ENCODE results near the gene TCP11.

The TCP11 gene

GRCh38 chr6:35078896-35079295 is 62.2 kb downstream of the TCP11 start:
- DNase-seq, result no peak

DNA sequence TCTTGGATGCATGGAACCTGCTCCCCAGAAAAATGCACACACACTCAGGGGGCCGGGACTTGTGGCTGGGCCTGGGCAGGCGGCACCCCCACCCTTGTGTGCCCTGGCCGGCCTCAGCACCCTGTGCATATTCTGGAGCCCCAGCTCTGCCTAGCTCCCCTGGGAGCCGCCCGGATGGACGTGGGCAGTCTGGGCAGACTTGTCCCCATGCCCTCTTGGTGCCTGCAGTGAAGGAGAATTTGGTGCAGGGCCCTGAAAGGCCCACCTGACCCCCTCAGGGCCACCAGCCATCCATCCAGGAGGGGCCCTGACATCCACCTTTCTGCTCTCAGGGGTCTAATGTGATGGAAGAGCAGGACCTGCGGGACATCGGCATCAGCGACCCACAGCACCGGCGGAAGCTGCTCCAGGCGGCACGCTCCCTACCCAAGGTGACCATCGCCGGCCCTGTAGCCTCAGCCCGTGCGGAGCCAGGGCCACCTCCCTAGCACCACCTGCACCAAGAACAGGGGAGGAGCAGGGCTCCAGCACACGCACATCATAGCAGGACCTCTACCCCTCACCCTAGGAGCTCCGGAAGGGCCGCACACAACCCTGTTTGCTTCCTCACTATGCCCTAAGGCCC is 62.8 kb downstream of the TCP11 start:
- no peak for DNase-seq

- no peak for DNase-seq
Measured at GRCh38 chr6:35077713-35078105, 63.4 kb downstream of the TCP11 start.

DNA sequence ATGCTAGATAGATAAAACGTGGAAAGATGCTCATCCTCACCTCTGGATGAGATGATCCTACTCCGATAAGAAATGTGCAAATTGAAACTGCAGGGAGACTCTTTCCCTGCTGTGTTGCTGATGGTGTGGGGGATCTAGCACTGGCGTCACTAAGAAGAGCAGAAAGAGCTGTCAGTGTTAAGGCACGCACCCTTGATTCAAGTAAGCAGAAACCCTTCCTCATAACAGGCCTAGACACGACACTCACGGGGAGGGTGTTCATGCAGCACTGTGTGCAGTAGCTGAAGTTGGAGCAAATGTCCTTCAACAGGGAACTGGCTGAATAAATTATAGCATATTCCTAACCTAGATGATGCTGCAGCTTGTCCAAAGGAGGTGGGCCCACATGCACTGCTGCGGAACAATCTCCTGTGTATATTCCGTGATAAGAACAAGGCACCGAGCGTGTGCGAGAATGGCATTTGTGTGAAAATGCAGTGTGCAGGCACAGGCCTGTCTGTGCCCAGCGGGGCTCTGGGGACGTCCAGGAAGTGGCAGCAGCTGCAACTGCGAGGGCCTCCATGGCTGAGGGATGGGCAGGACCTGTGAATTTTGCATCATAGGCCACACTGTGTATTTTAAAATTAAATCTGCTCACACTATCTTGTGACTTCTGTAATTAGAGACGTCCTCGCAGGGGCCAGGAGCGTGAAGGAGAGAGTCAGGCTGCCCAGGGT is 64.0 kb downstream of the TCP11 start:
- no peak for DNase-seq

DNA sequence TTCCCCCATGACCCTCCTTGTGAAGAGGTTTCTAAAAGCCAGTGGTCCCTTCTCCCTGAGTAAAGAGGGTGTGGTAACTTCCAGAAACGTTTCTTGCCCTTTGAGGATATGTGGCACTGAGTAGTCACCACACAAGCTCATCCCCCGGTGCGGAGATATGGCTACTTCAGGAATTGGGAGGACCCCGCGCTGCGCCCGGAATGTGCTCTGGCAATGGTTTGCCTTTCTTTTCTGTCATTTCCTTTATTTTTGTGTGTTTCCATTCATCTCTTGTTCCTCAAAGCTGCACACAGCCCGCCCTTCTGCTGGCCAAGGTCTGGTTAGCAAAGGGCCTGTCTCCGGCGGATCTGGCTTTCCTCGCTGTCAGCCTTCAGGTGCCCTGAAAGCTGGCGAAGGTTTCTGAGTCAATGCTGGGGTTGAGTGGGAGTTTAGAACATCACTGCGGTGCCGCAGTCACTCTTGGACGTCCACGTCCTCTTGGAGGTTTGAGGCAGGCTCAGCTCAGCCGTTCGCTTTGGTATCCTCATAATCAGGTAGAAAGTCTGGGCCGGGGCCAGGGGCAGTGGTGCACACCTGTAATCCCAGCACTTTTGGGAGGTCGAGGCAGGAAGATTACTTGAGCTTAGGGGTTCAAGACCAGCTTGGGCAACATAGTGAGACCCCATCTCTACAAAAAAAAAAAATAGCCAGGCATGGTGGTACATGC is 67.2 kb downstream of the TCP11 start:
- DNase-seq, result no peak

GRCh38 chr6:35073211-35073610 is 67.9 kb downstream of the TCP11 start:
- DNase-seq, result no peak

DNA sequence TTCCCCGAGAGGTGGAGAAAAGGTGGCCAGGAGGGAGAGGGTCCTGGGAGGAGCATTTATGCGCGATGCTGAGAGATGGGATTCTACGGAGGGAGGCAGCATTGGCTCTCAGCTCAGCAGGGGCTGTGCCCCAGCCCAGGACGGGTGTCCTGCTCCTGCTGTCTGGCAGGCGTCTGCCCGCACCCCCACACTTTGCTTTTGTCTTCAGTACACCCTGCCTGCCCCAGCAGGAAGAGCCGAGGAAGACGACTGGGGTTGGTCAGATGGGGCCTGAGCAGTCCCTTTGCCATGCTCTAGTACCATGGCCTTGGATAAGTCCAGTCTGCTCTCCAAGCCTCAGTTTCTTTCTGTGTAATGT is 68.5 kb downstream of the TCP11 start:
- no peak for DNase-seq

DNA sequence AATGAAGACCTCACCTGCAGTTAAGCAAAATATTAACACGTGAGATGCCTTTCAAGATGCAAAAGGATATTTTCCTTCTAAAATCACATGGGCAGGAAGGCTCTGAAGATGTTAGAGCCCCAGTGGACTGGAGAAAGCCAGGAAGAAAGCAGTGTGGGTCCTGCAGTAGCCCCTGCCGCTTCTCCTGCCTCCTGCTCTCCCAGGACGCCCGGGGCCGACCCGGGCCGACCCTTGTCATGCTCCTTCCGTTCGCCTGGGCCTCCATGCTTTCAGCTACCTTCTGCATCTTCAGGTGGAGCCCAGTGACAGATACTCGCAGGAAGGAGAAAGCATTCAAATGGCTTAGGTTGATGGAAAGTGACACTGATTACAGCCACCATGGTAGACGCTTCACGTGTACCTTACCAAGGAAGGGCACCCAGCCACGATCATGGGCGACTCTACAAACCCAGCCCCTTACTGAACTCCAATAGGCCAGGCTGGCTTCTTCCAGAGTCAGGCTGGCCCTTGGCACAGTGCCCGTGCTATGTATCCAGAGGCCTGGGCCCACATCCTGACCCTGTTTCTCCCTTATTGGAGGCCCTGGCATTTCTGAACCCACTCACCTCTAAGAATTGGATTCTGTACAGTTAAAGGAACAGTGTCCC is 69.0 kb downstream of the TCP11 start:
- no peak for DNase-seq

- no peak for DNase-seq
Measured at GRCh38 chr6:35071347-35071994, 69.7 kb downstream of the TCP11 start.

DNA sequence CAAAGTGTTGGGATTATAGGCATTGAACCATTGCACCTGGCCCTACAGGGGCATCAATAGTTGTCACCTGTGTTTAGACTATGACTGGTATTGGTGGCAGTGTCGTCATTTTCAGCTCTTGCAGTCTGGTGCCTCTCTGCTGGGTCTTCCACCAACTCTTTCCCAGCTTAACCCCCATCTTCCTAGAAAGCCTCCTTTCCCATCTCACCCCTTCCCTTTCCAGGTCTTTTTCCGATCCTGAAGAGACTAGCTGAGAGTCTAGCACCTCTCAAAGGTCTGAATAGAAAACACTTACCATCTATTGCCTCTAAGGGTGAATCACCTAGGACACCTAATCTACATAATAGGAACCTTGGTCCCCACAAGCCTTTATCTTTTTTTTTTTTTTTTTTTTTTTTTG is 71.0 kb downstream of the TCP11 start:
- no peak for DNase-seq

DNA sequence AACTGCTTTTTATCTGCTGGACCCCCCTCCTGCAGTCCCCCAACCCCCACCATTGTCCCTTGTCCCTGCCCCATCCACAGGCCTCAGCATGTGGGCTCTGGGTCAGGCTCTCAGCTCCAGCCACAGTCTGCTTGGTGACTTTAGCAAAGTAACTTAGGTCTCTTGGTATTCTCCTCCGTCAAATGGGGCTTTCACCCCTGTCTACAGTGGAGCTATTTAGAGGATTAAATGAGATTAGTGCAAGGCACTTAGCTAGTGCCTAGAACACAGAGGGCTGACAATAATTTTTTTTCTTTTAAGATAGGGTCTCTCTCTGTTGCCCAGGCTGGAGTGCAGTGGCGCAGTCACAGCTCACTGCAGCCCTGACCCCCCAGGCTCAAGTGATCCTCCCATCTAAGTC is 71.9 kb downstream of the TCP11 start:
- no peak for DNase-seq

- no peak for DNase-seq
Measured at GRCh38 chr6:35068644-35069043, 72.5 kb downstream of the TCP11 start.

- DNase-seq, result no peak
Measured at GRCh38 chr6:35068206-35068605, 72.9 kb downstream of the TCP11 start.
